Fibroblast of lung (primary cell): Measurements from ENCODE around the gene MSI2.

ENCODE experiments used
- EZH2 ChIP-seq: IDR thresholded peaks from 2 replicates; pipeline ENCODE4 v1.5.1; 2012; ENCODE audit warnings: low read length, control low read depth, mild to moderate bottlenecking; ENCODE audit errors: missing control alignments
- TF ChIP-seq, protein P1 (sequence below), 2 donors: IDR thresholded peaks in 1 of 2; conservative IDR thresholded peaks in 1 of 2; 1 replicate in 1 of 2; 2 replicates in 1 of 2; pipeline ENCODE4 v1.5.1; 2011 to 2012; ENCODE audit warnings: low read length in 2 of 2, control low read depth in 1 of 2, inconsistent platforms in 1 of 2, low read depth in 1 of 2, mild to moderate bottlenecking in 1 of 2

DNA sequence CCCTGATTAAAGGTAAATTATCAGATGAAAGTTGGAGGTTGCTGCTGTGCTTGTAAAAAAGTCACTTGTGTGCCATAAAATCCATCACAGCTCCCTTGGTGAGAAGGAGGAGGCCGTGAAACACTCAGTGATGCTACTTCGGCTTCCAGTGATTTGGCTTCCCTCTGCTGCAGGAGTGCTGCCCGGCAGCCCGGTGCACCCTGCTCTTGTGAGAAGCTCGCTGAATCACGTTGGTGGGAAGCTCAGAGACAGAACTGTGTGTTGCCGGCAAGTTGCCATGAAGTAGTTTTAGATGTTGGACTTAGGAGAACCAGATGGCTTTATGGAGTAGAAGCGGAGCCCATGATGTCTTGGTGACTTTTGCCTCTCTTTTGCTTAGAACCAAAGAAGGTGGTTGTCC is 33.3 kb downstream of the MSI2 start:
- TF ChIP-seq, protein P1, sequence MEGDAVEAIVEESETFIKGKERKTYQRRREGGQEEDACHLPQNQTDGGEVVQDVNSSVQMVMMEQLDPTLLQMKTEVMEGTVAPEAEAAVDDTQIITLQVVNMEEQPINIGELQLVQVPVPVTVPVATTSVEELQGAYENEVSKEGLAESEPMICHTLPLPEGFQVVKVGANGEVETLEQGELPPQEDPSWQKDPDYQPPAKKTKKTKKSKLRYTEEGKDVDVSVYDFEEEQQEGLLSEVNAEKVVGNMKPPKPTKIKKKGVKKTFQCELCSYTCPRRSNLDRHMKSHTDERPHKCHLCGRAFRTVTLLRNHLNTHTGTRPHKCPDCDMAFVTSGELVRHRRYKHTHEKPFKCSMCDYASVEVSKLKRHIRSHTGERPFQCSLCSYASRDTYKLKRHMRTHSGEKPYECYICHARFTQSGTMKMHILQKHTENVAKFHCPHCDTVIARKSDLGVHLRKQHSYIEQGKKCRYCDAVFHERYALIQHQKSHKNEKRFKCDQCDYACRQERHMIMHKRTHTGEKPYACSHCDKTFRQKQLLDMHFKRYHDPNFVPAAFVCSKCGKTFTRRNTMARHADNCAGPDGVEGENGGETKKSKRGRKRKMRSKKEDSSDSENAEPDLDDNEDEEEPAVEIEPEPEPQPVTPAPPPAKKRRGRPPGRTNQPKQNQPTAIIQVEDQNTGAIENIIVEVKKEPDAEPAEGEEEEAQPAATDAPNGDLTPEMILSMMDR (conservative IDR thresholded peaks at IDR 0.05 in 1 of 2, IDR thresholded peaks at IDR 0.05 in 1 of 2; ENCODE audit: low read depth in 1 of 2, low read length in 2 of 2): no peak
- TF ChIP-seq EZH2: no peak
